H1 (cell line): ENCODE measurements around the gene PA2G4. TPM values are rescaled to one million over a fixed set of nuclear protein-coding genes. Genes with fewer than 3 reads are reported as not detected.

ENCODE experiments used
- CTCF ChIA-PET: fragments of 300-600 bp; sonication (Branson Sonifier 250); formaldehyde crosslinking; loops from one replicate; lab custom pipeline; 2021; ENCODE audit not compliant: partially characterized antibody; lab: Charles Lee
- POLR2A ChIA-PET: fragments of 300-600 bp; sonication (Branson Sonifier 250); formaldehyde crosslinking; loops from one replicate; lab custom pipeline; 2021; ENCODE audit warnings: inconsistent platforms; ENCODE audit not compliant: partially characterized antibody; lab: Charles Lee
- DNase-seq, 2 experiments: peaks; one replicate each; pipeline versions ENCODE4 v3.0.0 to v3.0.0-alpha.2; 2010 to 2022; ENCODE audit warnings: low spot score in 2 of 2, low read depth in 1 of 2, mixed read lengths in 1 of 2
- FAIRE-seq: peaks from 2 replicates; lab custom pipeline; 2011; peaks lifted over from hg19 to GRCh38; lab: Jason Lieb, UNC
- H2AFZ ChIP-seq: 2 replicates; pipeline ENCODE4 v1.8.1; 2012; ENCODE audit warnings: low read length, inconsistent platforms
- H2AK5ac ChIP-seq: 2 replicates; pipeline ENCODE4 v1.6.1; 2013; ENCODE audit warnings: low read depth, low read length
- H2BK120ac ChIP-seq: replicated peaks from 2 replicates; pipeline ENCODE3; 2013; ENCODE audit warnings: low read depth, low read length, inconsistent platforms
- H2BK12ac ChIP-seq: 2 replicates; pipeline ENCODE4 v1.6.1; 2013; ENCODE audit warnings: low read depth, low read length
- H2BK15ac ChIP-seq: 2 replicates; pipeline ENCODE4 v1.6.1; 2013; ENCODE audit warnings: low read length
- H2BK20ac ChIP-seq: 2 replicates; pipeline ENCODE4 v1.6.1; 2013; ENCODE audit warnings: low read length
- H2BK5ac ChIP-seq: 2 replicates; pipeline ENCODE4 v1.6.1; 2013; ENCODE audit warnings: low read depth, low read length
- H3K14ac ChIP-seq: 2 replicates; pipeline ENCODE4 v1.6.1; 2013; ENCODE audit warnings: inconsistent platforms; ENCODE audit not compliant: insufficient read length
- H3K18ac ChIP-seq: 2 replicates; pipeline ENCODE4 v1.6.1; 2013; ENCODE audit warnings: low read length; ENCODE audit errors: extremely low read depth
- H3K23ac ChIP-seq: 2 replicates; pipeline ENCODE4 v1.6.1; 2013; ENCODE audit warnings: inconsistent platforms; ENCODE audit not compliant: insufficient read length
- H3K23me2 ChIP-seq: 2 replicates; pipeline ENCODE4 v1.6.1; 2013; ENCODE audit warnings: low read depth, low read length
- H3K27ac ChIP-seq: 2 replicates; pipeline ENCODE4 v1.6.1; 2011; ENCODE audit warnings: low read depth, low read length, inconsistent platforms
- H3K27me3 ChIP-seq, 4 experiments: replicated peaks in 1 of 4; 1 replicate in 1 of 4; 2 replicates in 3 of 4; pipeline versions ENCODE4 v1.6.1 to v1.8.1; 2011 to 2013; ENCODE audit warnings: low read length in 3 of 4, mild to moderate bottlenecking in 3 of 4, inconsistent platforms in 2 of 4, mixed read lengths in 2 of 4, moderate library complexity in 1 of 4; ENCODE audit not compliant: control insufficient read depth in 3 of 4, insufficient read depth in 3 of 4; ENCODE audit errors: extremely low read depth in 1 of 4
- H3K36me3 ChIP-seq, 4 experiments: 2 replicates each; pipeline versions ENCODE4 v1.6.1 to v1.8.1; 2011 to 2013; ENCODE audit warnings: mild to moderate bottlenecking in 4 of 4, low read length in 3 of 4, moderate library complexity in 2 of 4, control low read depth in 1 of 4, inconsistent platforms in 1 of 4; ENCODE audit not compliant: insufficient read depth in 4 of 4, control insufficient read depth in 2 of 4
- H3K4ac ChIP-seq: replicated peaks from 2 replicates; pipeline ENCODE3; 2013; ENCODE audit warnings: low read length, low read depth, mixed read lengths, inconsistent platforms; ENCODE audit not compliant: insufficient read length
- H3K4me1 ChIP-seq, 4 experiments: replicated peaks in 1 of 4; 1 replicate in 1 of 4; 2 replicates in 3 of 4; pipeline versions ENCODE4 v1.6.1 to v1.8.1; 2011 to 2013; ENCODE audit warnings: low read length in 3 of 4, inconsistent platforms in 2 of 4, mixed read lengths in 1 of 4; ENCODE audit not compliant: insufficient read depth in 4 of 4, control insufficient read depth in 3 of 4
- H3K4me2 ChIP-seq, 2 experiments: 2 replicates each; pipeline versions ENCODE4 v1.6.1 to v1.8.1; 2011 to 2013; ENCODE audit warnings: low read depth in 2 of 2, low read length in 2 of 2, control low read depth in 1 of 2, inconsistent platforms in 1 of 2, mild to moderate bottlenecking in 1 of 2; ENCODE audit not compliant: insufficient read depth in 1 of 2
- H3K4me3 ChIP-seq, 4 experiments: fragments of 200-600, 300-600 bp in 1 of 4; sonication (generic), shearing (Covaris generic), sonication (Bioruptor Twin) in 1 of 4; 2 replicates each; pipeline versions ENCODE4 v1.5.1 to v1.8.1; 2011 to 2016; ENCODE audit warnings: low read length in 4 of 4, low read depth in 3 of 4, control low read depth in 2 of 4, inconsistent platforms in 2 of 4, mild to moderate bottlenecking in 2 of 4, mixed read lengths in 1 of 4, moderate library complexity in 1 of 4; ENCODE audit not compliant: insufficient read depth in 2 of 4; ENCODE audit errors: extremely low read depth in 1 of 4
- H3K56ac ChIP-seq: replicated peaks from 2 replicates; pipeline ENCODE3; 2013; ENCODE audit warnings: low read depth, mild to moderate bottlenecking, mixed read lengths, low read length, inconsistent platforms; ENCODE audit not compliant: insufficient read length
- H3K79me1 ChIP-seq: 2 replicates; pipeline ENCODE4 v1.6.1; 2013; ENCODE audit warnings: low read depth, low read length, control low read depth
- H3K79me2 ChIP-seq, 2 experiments: 2 replicates each; pipeline versions ENCODE4 v1.6.1 to v1.8.1; 2012 to 2013; ENCODE audit warnings: low read length in 2 of 2, mild to moderate bottlenecking in 2 of 2, inconsistent platforms in 1 of 2; ENCODE audit not compliant: insufficient read depth in 2 of 2, control insufficient read depth in 1 of 2
- H3K9ac ChIP-seq, 4 experiments: replicated peaks in 1 of 4; 1 replicate in 1 of 4; 2 replicates in 3 of 4; pipeline versions ENCODE4 v1.6.1 to v1.8.1; 2011 to 2013; ENCODE audit warnings: low read depth in 3 of 4, low read length in 3 of 4, control low read depth in 2 of 4, mild to moderate bottlenecking in 2 of 4, moderate library complexity in 2 of 4, inconsistent platforms in 1 of 4; ENCODE audit errors: extremely low read depth in 1 of 4
- H3K9me3 ChIP-seq, 2 experiments: 2 replicates each; pipeline versions ENCODE4 v1.6.1 to v1.8.1; 2012 to 2013; ENCODE audit warnings: mild to moderate bottlenecking in 2 of 2, moderate library complexity in 2 of 2, control low read depth in 1 of 2, inconsistent platforms in 1 of 2, low read depth in 1 of 2, low read length in 1 of 2, mixed read lengths in 1 of 2; ENCODE audit not compliant: insufficient read depth in 2 of 2
- H4K20me1 ChIP-seq, 2 experiments: replicated peaks in 1 of 2; 2 replicates each; pipeline versions ENCODE3 to v1.8.1; 2011 to 2013; ENCODE audit warnings: inconsistent platforms in 2 of 2, low read length in 2 of 2, mild to moderate bottlenecking in 1 of 2; ENCODE audit not compliant: insufficient read depth in 2 of 2, control insufficient read depth in 1 of 2
- H4K5ac ChIP-seq: 2 replicates; pipeline ENCODE4 v1.6.1; 2013; ENCODE audit warnings: low read length, low read depth, mixed read lengths, inconsistent platforms; ENCODE audit not compliant: insufficient read length
- H4K8ac ChIP-seq: 2 replicates; pipeline ENCODE4 v1.8.0; 2013; ENCODE audit warnings: mild to moderate bottlenecking, moderate library complexity, low read length, inconsistent platforms; ENCODE audit not compliant: insufficient read depth; ENCODE audit errors: extremely low read depth
- H4K91ac ChIP-seq: replicated peaks from 2 replicates; pipeline ENCODE3; 2013; ENCODE audit warnings: low read length, mixed read lengths, inconsistent platforms; ENCODE audit not compliant: insufficient read length
- BACH1 ChIP-seq: IDR thresholded peaks from 2 replicates; pipeline ENCODE4 v1.6.1; 2012; ENCODE audit warnings: low read length, improper control_type of control experiment
- CBX8 ChIP-seq: fragments of 300-800, 300-1000 bp; sonication (generic); IDR thresholded peaks from 2 replicates; pipeline ENCODE4 v1.7.1; 2016; ENCODE audit warnings: low read depth, low read length, borderline replicate concordance
- CREB1 ChIP-seq: IDR thresholded peaks from 2 replicates; pipeline ENCODE4 v1.6.1; 2012; ENCODE audit warnings: inconsistent platforms
- CTBP2 ChIP-seq: IDR thresholded peaks from 2 replicates; pipeline ENCODE4 v1.7.0; 2011; ENCODE audit warnings: borderline replicate concordance, mild to moderate bottlenecking, moderate library complexity, mixed read lengths, low read length; ENCODE audit not compliant: insufficient read depth, insufficient read length
- EGR1 ChIP-seq: IDR thresholded peaks from 2 replicates; pipeline ENCODE4 v1.6.1; 2011; ENCODE audit warnings: low read depth, low read length, borderline replicate concordance
- GTF2F1 ChIP-seq: IDR thresholded peaks from 2 replicates; pipeline ENCODE4 v1.6.1; 2012; ENCODE audit warnings: low read depth, low read length, improper control_type of control experiment, borderline replicate concordance
- POLR2A ChIP-seq, 2 experiments: IDR thresholded peaks; 1 replicate in 1 of 2; 2 replicates in 1 of 2; pipeline ENCODE4 v1.6.1; 2011; ENCODE audit warnings: low read depth in 2 of 2, low read length in 2 of 2, mild to moderate bottlenecking in 2 of 2; ENCODE audit errors: control extremely low read depth in 1 of 2
- TAF1 ChIP-seq: IDR thresholded peaks from 2 replicates; pipeline ENCODE4 v1.6.1; 2011; ENCODE audit warnings: mild to moderate bottlenecking, low read depth, low read length
- TAF7 ChIP-seq: optimal IDR thresholded peaks from 2 replicates; pipeline ENCODE3; 2011; ENCODE audit warnings: low read depth, mild to moderate bottlenecking, inconsistent platforms, low read length, moderate library complexity, borderline replicate concordance
- TBP ChIP-seq: IDR thresholded peaks from 2 replicates; pipeline ENCODE4 v1.6.1; 2011; ENCODE audit warnings: low read depth, low read length, improper control_type of control experiment
- TEAD4 ChIP-seq: IDR thresholded peaks from 2 replicates; pipeline ENCODE4 v1.6.1; 2012; ENCODE audit warnings: low read depth, low read length, inconsistent platforms, mixed read lengths
- ZNF274 ChIP-seq: IDR thresholded peaks from 2 replicates; pipeline ENCODE4 v1.7.0; 2012; ENCODE audit warnings: low read length, borderline replicate concordance; ENCODE audit errors: extremely low read depth
- WGBS, 2 experiments: shearing (Covaris generic) in 1 of 2; methylation state at CpG; one replicate each; pipeline versions ENCODE4 v1.1.6 to v1.1.7; 2013 to 2015; ENCODE audit warnings: low lambda C conversion rate in 2 of 2, mixed read lengths in 2 of 2, inconsistent platforms in 1 of 2, low coverage in 1 of 2, missing lambda C conversion rate in 1 of 2; ENCODE audit not compliant: insufficient replicate concordance in 2 of 2, insufficient coverage in 1 of 2, insufficient read length in 1 of 2; ENCODE audit errors: extremely low coverage in 1 of 2, missing lambda C conversion rate in 1 of 2; 5-methylcytosine and 5-hydroxymethylcytosine counted together
- polyA plus RNA-seq, 7 experiments: library from polyadenylated mRNA; depleted of rRNA in 3 of 7; stranded (reverse) in 5 of 7; unstranded in 2 of 7; fragments of >200 nt in 5 of 7; fragments of 200-250 nt in 2 of 7; gene quantifications; 1 replicate in 5 of 7; 2 replicates in 1 of 7; 4 replicates in 1 of 7; pipeline versions ENCODE4 v1.2.1 to v1.2.3, GENCODE V29; 2011 to 2013; ENCODE audit warnings: missing spikeins in 2 of 7, mixed read lengths in 2 of 7
- total RNA-seq: library from RNA; stranded (reverse); fragmentation: NEBNext Ultra II Directional; extraction: Animal tissue kit (Norgen Biotek cat#: 25700); gene quantifications from 2 replicates; pipeline ENCODE4 v1.2.1, GENCODE V29; 2021

Gene PA2G4
- total and polyA plus RNA-seq, 2 of the 8 experiments (the other 6 are each of a cell fraction or from before 2014, with no cell fraction given) = 159 to 242 TPM

DNA sequence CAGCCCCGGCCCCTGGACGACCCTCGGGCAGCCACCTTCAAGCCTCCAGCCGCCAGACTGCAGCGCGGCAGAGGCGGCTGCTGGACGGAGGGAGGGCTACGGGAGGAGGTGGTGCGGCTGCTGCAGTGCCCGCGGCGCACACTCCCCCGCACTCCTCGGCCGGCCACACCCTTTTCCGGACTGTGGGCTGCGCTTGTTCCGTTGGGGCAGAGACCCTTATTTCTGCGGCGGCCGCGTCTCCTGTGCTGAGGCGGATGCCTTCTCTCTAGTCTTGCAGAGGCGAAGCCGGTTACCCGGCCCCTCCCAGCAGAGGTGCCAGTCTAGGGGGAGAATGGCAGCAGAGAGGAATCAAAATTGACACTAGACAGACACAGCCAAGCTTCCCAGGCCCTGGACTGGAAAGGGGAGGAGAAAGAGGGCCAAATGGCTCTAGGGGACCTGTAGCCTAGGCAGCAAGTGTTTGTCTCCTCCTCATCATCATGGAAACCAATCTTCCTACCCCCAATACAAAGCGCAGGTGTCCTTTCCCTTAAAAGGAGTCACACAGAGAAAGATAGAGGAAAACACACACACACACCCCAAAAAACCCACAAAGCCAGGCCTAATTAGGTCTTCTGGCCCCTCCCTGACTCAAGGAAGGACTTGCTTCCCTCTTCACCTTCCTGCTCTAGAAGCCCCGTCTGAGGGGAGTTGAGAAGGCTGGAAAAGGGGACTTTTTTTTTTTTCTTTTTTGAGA lies 25.0 kb downstream of the PA2G4 start:
- H4K91ac ChIP-seq = no peak overlapping the region
- peaks cover 0 to 13% (median 5%) of the 10 kb centered on the region in 4 experiments; a peak in 5 of 7 replicates for H3K4me1 ChIP-seq
- H3K14ac ChIP-seq = no peak overlapping the region
- ChIA-PET CTCF (interaction anchor here (0.6 to 5.4 kb wide), 8 partner anchors 10 to 1324 kb away, joined by 3 to 46 read pairs (median 6); partner anchors contain the start of genes ANKRD52 and ZC3H10), POLR2A (interaction anchor here (0.7 to 5.3 kb wide), 8 partner anchors 12 to 93 kb away, joined by 3 to 161 read pairs (median 12); partner anchors contain the start of genes MYL6B, PA2G4, RNF41 and RPL41)
- H3K23me2 ChIP-seq = peaks cover 12% of the 10 kb centered on the region
- H4K5ac ChIP-seq = no peak overlapping the region
- no peaks in the 10 kb centered on the region for H3K79me1 ChIP-seq
- no peak overlapping the region for H2BK20ac ChIP-seq
- FAIRE-seq = no peak
- H2BK120ac ChIP-seq = no peak overlapping the region
- no peak overlapping the region for H2AK5ac ChIP-seq
- H2BK12ac ChIP-seq = no peak overlapping the region
- H4K8ac ChIP-seq = no peak overlapping the region; the same call in 1 of the 2 replicates
- 9% methylated on average over 24 of the region's 29 CpGs; no CpG with 5 or more reads in 1 of the 2 experiments for whole genome bisulfite sequencing, 2 experiments
- H3K9me3 ChIP-seq = no peaks in the 10 kb centered on the region; a peak in 1 of 4 replicates
- peaks cover 0 to 2% of the 10 kb centered on the region in 2 experiments for H4K20me1 ChIP-seq
- H3K4me3 ChIP-seq = peak overlapping the region; percentile 79 to 95 (median 90)
- H3K18ac ChIP-seq = no peak overlapping the region
- peak overlapping the region; percentile 92 to 93 (median 92) for H3K9ac ChIP-seq
- 0 out of 2 replicates have a peak overlapping the region, but pooled peaks have one; percentile 90 for H2BK5ac ChIP-seq
- H3K27me3 ChIP-seq = no peaks in the 10 kb centered on the region
- H3K23ac ChIP-seq = no peak overlapping the region
- H3K27ac ChIP-seq = no peak overlapping the region
- peak in 1 of 2 experiments; percentile 72 for DNase-seq
- no peak overlapping the region for H3K56ac ChIP-seq
- H3K4me2 ChIP-seq = peak overlapping the region; percentile 96 to 98
- H3K4ac ChIP-seq = no peak overlapping the region
- H3K36me3 ChIP-seq = peaks cover 11 to 40% (median 34%) of the 10 kb centered on the region in 4 experiments
- H3K79me2 ChIP-seq = peaks cover 0 to 10% of the 10 kb centered on the region in 2 experiments; a peak in 1 of 4 replicates
- H2AFZ ChIP-seq = no peak overlapping the region
- H2BK15ac ChIP-seq = peak overlapping the region; percentile 33; the same call in 1 of the 2 replicates
- TF ChIP-seq TBP = 0 out of 2 replicates have a peak, but pooled peaks have one; percentile 11
- TF ChIP-seq TAF1 = peak; percentile 61
- TF ChIP-seq CBX8 = no peak
- peak in 1 of 2 experiments; percentile 48; a peak in 1 of 3 replicates for TF ChIP-seq POLR2A (IDR thresholded peaks at IDR 0.05; ENCODE audit: control extremely low read depth in 1 of 2, low read depth in 2 of 2, low read length in 2 of 2)
- no peak for TF ChIP-seq ZNF274
- TF ChIP-seq GTF2F1 = no peak
- TF ChIP-seq CTBP2 = no peak
- no peak for TF ChIP-seq CREB1
- TF ChIP-seq BACH1 = no peak
- TF ChIP-seq TEAD4 = no peak
- no peak for TF ChIP-seq TAF7
- TF ChIP-seq EGR1 = peak; percentile 91; the same call in 1 of the 2 replicates
